HFF-Myc (cell line): ENCODE results near the gene DTNA.

Experiments
- DNase-seq: peaks from one replicate; pipeline ENCODE4 v3.0.0-alpha.2; 2011; ENCODE audit warnings: low read depth; ENCODE audit errors: extremely low read depth
- H3K4me3 ChIP-seq: replicated peaks from 2 replicates; pipeline ENCODE4 v1.5.1; 2011; ENCODE audit warnings: low read depth, mild to moderate bottlenecking, control low read depth, low read length
- TF ChIP-seq, protein P1 (sequence below): IDR thresholded peaks from 2 replicates; pipeline ENCODE4 v1.5.1; 2012; ENCODE audit warnings: mild to moderate bottlenecking, low read depth, low read length, control low read depth; ENCODE audit errors: missing control alignments

DTNA gene

DNA sequence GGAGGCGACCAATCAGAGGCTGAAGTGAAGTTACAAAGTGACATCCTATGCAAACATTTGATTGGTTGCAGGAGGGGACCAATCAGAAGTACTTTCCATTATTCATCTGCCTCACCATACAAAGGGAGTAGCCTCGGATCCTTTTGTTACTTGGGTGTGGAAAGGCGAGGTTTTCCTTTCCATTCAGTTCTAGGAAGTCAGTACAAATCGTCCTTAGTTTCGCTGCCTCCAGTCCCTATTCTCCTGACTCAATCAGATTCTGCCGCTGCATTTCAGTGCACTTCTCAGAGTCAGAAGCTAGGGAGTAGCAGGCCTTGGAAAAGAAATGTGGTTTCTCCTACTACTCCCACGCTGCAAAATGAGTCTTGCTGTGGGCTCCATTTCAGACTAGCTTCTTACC is 149.4 kb downstream of the DTNA start:
- TF ChIP-seq, protein P1, sequence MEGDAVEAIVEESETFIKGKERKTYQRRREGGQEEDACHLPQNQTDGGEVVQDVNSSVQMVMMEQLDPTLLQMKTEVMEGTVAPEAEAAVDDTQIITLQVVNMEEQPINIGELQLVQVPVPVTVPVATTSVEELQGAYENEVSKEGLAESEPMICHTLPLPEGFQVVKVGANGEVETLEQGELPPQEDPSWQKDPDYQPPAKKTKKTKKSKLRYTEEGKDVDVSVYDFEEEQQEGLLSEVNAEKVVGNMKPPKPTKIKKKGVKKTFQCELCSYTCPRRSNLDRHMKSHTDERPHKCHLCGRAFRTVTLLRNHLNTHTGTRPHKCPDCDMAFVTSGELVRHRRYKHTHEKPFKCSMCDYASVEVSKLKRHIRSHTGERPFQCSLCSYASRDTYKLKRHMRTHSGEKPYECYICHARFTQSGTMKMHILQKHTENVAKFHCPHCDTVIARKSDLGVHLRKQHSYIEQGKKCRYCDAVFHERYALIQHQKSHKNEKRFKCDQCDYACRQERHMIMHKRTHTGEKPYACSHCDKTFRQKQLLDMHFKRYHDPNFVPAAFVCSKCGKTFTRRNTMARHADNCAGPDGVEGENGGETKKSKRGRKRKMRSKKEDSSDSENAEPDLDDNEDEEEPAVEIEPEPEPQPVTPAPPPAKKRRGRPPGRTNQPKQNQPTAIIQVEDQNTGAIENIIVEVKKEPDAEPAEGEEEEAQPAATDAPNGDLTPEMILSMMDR = no peak
- no peak for DNase-seq
- H3K4me3 ChIP-seq = no peak overlapping the region

DNA sequence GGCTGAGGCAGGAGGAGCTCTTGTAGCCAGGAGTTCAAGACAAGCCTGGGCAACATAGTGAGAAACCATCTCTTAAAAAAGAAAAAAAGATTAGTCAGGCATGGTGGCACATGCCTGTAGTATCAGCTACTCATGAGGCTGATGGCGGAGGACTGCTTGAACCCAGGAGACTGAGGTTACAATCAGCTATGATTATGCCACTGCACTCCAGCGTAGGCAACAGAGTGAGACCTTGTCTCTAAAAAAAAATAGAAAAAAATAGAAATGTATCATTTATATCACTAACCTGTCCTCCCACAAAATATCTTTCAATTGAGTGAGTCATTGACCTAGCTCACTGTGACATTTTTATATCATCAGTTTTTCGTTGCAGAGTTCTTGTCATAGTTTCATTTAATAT is 152.5 kb downstream of the DTNA start:
- no peak overlapping the region for H3K4me3 ChIP-seq
- no peak for DNase-seq
- TF ChIP-seq, protein P1 = no peak

DNA sequence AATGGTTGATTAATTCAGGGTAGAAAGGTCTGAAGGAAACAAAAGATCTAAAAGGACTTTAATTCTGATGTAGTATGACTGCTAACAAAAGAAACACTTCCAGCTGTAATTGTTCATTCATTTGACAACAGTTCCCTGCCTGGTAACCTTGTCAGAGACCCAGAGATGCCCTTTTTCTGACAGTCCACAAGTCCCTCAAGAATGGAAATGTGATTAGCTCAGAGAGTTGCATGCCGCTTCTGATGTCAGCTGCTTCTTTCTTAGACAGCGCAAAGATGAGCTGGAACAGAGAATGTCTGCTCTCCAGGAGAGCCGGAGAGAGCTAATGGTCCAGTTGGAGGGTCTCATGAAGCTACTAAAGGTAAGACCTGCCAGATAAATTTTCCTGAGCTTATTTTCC is 153.6 kb downstream of the DTNA start:
- H3K4me3 ChIP-seq = no peak overlapping the region
- TF ChIP-seq, protein P1 = no peak
- DNase-seq = no peak

DNA sequence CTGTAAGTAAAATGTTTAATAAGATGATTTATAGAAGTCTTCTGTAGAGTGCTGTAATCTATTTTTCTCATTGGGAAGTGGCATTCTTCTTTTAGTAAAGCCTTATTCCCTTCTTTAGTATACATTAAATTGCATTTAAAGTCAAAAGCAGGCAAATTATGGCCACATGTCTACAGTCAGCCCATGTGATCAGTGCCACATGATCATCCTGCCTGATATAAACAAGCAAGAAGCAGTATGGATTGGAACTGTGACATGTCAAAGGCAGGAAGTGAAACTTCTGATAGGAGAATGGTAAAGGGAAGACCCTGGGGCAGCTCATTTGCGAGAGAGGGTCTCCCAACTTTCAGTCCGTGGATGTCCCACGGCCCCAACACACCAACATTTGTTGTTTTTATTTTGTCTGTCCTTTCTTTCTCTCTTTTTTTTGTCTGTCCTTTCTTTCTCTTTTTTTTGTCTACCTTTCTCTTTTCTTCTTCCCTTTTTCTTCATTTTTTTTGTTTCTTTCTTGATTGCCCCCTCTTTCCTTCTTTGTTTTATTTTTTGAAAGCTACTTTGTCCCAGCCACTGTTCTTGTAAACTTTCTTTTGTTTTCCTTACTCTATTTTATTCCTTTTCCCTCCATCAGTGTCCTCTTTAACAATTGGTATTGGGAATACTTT is 154.9 kb downstream of the DTNA start:
- DNase-seq = no peak
- no peak overlapping the region for H3K4me3 ChIP-seq
- TF ChIP-seq, protein P1 = no peak

DNA sequence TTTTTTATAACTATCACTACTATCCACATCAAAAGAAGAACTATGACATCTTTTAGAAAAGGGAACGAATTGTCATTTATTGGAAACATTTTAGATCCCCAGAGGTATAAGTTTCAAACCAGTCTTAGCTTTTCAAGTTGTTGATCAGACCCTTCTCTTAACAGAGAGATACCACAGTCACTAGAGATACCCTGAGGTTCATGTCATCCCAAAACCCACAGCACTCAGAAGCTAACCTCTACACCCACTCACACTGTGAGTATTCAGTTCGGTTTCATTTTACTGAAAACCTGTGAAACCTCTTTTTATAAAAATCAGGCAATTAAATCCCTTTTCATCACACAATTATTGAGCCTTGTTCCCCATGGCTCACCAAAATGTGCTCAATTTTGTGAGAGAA is 156.2 kb downstream of the DTNA start:
- DNase-seq = no peak
- TF ChIP-seq, protein P1 = no peak
- H3K4me3 ChIP-seq = no peak overlapping the region

DNA sequence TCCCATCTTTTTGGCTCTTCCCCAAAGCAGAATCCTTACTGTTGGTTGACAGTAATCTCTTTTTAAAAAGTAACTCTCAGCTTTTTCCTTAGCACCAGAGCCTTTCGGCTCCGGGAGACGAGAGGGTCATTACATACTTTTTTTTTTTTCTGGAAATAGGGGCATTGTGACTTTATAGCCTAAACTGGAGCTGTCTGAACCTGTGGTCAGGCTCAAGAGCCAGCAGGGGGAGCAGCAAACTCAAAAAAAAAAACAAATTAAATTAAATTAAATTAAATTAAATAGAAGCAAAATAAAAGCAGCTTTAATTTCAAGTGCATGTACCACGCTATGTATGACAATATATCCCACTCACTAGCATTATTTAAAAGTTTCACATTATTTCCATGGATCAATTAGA is 156.6 kb downstream of the DTNA start:
- TF ChIP-seq, protein P1 = peak; percentile 64
- no peak for DNase-seq
- H3K4me3 ChIP-seq = no peak overlapping the region

DNA sequence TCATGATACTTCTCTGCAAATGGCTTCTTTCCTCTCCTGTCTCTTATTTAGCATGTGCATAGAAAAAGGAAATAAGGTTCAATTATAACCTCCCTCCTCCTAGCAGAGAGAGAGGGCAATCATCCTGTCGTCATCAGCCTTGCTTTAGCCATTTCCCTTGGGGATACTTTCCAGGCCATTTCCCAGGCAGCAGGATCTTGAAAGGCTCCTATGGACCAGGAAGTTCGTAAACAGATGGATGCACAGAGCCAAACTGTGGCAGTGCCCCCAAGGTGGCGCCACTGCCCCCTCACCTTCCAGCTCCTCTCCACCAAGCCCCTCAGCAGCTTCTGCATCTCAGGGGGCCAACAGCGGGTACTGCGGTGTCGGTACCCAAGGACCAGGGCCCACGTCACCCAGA is 157.4 kb downstream of the DTNA start:
- TF ChIP-seq, protein P1 = peak; percentile 49
- H3K4me3 ChIP-seq = no peak overlapping the region
- DNase-seq = no peak
